Brain microvascular endothelial cell (primary cell): ENCODE data around the gene MAMDC4.

Experiments used
- DNase-seq: peaks from one replicate; pipeline ENCODE4 v3.0.0-alpha.2; 2020
- H3K27ac ChIP-seq: fragments of 250-450 bp; sonication (Bioruptor Pico); 2 replicates; pipeline ENCODE4 v1.5.1; 2020; ENCODE audit warnings: mild to moderate bottlenecking, moderate library complexity
- H3K27me3 ChIP-seq: fragments of 250-450 bp; sonication (Bioruptor Pico); replicated peaks from 2 replicates; pipeline ENCODE4 v1.5.1; 2020; ENCODE audit warnings: mild to moderate bottlenecking
- H3K36me3 ChIP-seq: fragments of 250-450 bp; sonication (Bioruptor Pico); replicated peaks from 2 replicates; pipeline ENCODE4 v1.5.1; 2020; ENCODE audit warnings: mild to moderate bottlenecking
- H3K4me3 ChIP-seq: 2 replicates; pipeline ENCODE4 v1.5.1; 2011; ENCODE audit warnings: low read depth, mild to moderate bottlenecking, control low read depth, low read length, moderate library complexity
- CTCF ChIP-seq: IDR thresholded peaks from 2 replicates; pipeline ENCODE4 v1.5.1; 2011; ENCODE audit warnings: low read depth, mild to moderate bottlenecking, moderate library complexity, low read length, control low read depth, inconsistent platforms; ENCODE audit errors: missing control alignments
- in situ Hi-C: cut with HindIII; loops from 2 replicates; pipeline ENCODE4 v1.10.0; 2017; ENCODE audit warnings: low sequenced_read_pairs, low pct_ligation_motif_present

MAMDC4 gene

GRCh38 chr9:136886610-136887597 is 34.8 kb downstream of the MAMDC4 start:
- in situ Hi-C loops, result no loop called here
- peak; percentile 14 for TF ChIP-seq CTCF
- DNase-seq, result no peak
- Histone ChIP-seq H3K36me3 (no peaks in the 10 kb centered on the region), H3K27me3 (no peaks in the 10 kb centered on the region), H3K4me3 (peak overlapping the region; percentile 68), H3K27ac (peak overlapping the region; percentile 65)

- Histone ChIP-seq H3K36me3 (peaks cover 3% of the 10 kb centered on the region), H3K27me3 (no peaks in the 10 kb centered on the region), H3K4me3 (no peak overlapping the region), H3K27ac (no peak overlapping the region)
- in situ Hi-C loops, result no loop called here
- DNase-seq, result no peak
- TF ChIP-seq CTCF, result no peak
These were observed 36.3 kb downstream of the MAMDC4 start for GRCh38 chr9:136888454-136888853.

DNA sequence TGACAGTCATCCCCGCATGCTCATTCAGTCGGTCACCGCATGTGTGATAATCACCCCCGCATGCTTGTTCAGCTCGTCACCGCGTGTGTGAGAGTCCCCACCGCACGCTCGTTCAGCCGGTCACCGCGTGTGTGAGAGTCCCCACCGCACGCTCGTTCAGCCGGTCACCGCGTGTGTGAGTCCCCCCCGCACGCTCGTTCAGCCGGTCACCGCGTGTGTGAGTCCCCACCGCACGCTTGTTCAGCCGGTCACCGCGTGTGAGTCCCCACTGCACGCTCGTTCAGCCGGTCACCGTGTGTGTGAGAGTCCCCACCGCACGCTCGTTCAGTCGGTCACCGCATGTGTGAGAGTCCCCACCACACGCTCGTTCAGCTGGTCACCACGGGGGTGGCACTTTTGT is 37.7 kb downstream of the MAMDC4 start:
- H3K27ac ChIP-seq, result no peak overlapping the region
- no peaks in the 10 kb centered on the region for H3K27me3 ChIP-seq
- H3K36me3 ChIP-seq, result peaks cover 3% of the 10 kb centered on the region
- no peak for TF ChIP-seq CTCF
- no peak overlapping the region for H3K4me3 ChIP-seq
- no peak for DNase-seq
- in situ Hi-C loops, result no loop called here

- in situ Hi-C loops, result no loop called here
- Histone ChIP-seq H3K27ac (no peak overlapping the region), H3K4me3 (no peak overlapping the region), H3K36me3 (peaks cover 3% of the 10 kb centered on the region), H3K27me3 (no peaks in the 10 kb centered on the region)
- DNase-seq, result no peak
- TF ChIP-seq CTCF, result no peak
These were observed 38.5 kb downstream of the MAMDC4 start for GRCh38 chr9:136890661-136891060.

GRCh38 chr9:136896027-136896426 is 43.9 kb downstream of the MAMDC4 start:
- Histone ChIP-seq H3K27me3 (no peaks in the 10 kb centered on the region), H3K4me3 (no peak overlapping the region), H3K36me3 (peaks cover 10% of the 10 kb centered on the region), H3K27ac (no peak overlapping the region)
- DNase-seq, result no peak
- TF ChIP-seq CTCF, result no peak
- in situ Hi-C loops, result no loop called here
